ENCODE data around the gene SH3TC2. TPM values are rescaled to one million over a fixed set of nuclear protein-coding genes. Genes with fewer than 3 reads are reported as not detected.

Gene SH3TC2
- total RNA-seq, 4 donors from 2014 or later, result 0.29 to 3.5 (median 2.1) TPM

GRCh38 chr5:148993283-148993936, 69.5 kb downstream of the SH3TC2 start:
- intact Hi-C loops (cut with DNase I; ENCODE audit: low total_unique reads), result no loop called here

GRCh38 chr5:148992265-148992664, 70.6 kb downstream of the SH3TC2 start:
- Histone ChIP-seq H3K36me3 (no peaks in the 10 kb centered on the region), H3K4me1 (no peaks in the 10 kb centered on the region), H3K4me3 (no peak overlapping the region), H3K27ac (no peak overlapping the region), H3K9me3 (no peaks in the 10 kb centered on the region), H3K27me3 (no peaks in the 10 kb centered on the region)
- intact Hi-C loops (cut with DNase I; ENCODE audit: low total_unique reads), result no loop called here
- TF ChIP-seq CTCF (IDR thresholded peaks at IDR 0.05) (no peak), POLR2A (IDR thresholded peaks at IDR 0.05) (no peak)
- DNase-seq, result no peak

More at GRCh38 chr5:148993283-148993936, 69.5 kb downstream of the SH3TC2 start:
- no peaks in the 10 kb centered on the region for H3K9me3 ChIP-seq
- H3K4me3 ChIP-seq, result no peak overlapping the region
- H3K36me3 ChIP-seq, result no peaks in the 10 kb centered on the region
- TF ChIP-seq POLR2A (IDR thresholded peaks at IDR 0.05) (no peak), CTCF (IDR thresholded peaks at IDR 0.05) (no peak)
- H3K27me3 ChIP-seq, result no peaks in the 10 kb centered on the region
- no peak overlapping the region for H3K27ac ChIP-seq
- no peaks in the 10 kb centered on the region for H3K4me1 ChIP-seq
- no peak for DNase-seq

- Histone ChIP-seq H3K36me3 (no peaks in the 10 kb centered on the region), H3K27me3 (no peaks in the 10 kb centered on the region), H3K4me1 (no peaks in the 10 kb centered on the region), H3K4me3 (no peak overlapping the region), H3K27ac (no peak overlapping the region), H3K9me3 (no peaks in the 10 kb centered on the region)
- DNase-seq, result no peak
- intact Hi-C loops (cut with DNase I; ENCODE audit: low total_unique reads), result no loop called here
- no peak for TF ChIP-seq POLR2A (IDR thresholded peaks at IDR 0.05)
Observed at GRCh38 chr5:148991566-148991965, 71.3 kb downstream of the SH3TC2 start.

GRCh38 chr5:148990817-148991216, 72.0 kb downstream of the SH3TC2 start:
- DNase-seq, result no peak
- intact Hi-C loops (cut with DNase I; ENCODE audit: low total_unique reads), result no loop called here
- Histone ChIP-seq H3K36me3 (no peaks in the 10 kb centered on the region), H3K9me3 (no peaks in the 10 kb centered on the region), H3K27ac (no peak overlapping the region), H3K4me3 (no peak overlapping the region), H3K4me1 (no peaks in the 10 kb centered on the region), H3K27me3 (no peaks in the 10 kb centered on the region)
- TF ChIP-seq POLR2A (IDR thresholded peaks at IDR 0.05) (no peak), CTCF (IDR thresholded peaks at IDR 0.05) (no peak)

GRCh38 chr5:148989567-148989966, 73.3 kb downstream of the SH3TC2 start:
- no peaks in the 10 kb centered on the region for H3K4me1 ChIP-seq
- no peak for TF ChIP-seq CTCF (IDR thresholded peaks at IDR 0.05)
- TF ChIP-seq POLR2A (IDR thresholded peaks at IDR 0.05), result no peak
- H3K36me3 ChIP-seq, result no peaks in the 10 kb centered on the region
- intact Hi-C loops (cut with DNase I; ENCODE audit: low total_unique reads), result no loop called here
- no peak overlapping the region for H3K27ac ChIP-seq
- DNase-seq, result no peak
- no peak overlapping the region for H3K4me3 ChIP-seq
- H3K9me3 ChIP-seq, result no peaks in the 10 kb centered on the region
- H3K27me3 ChIP-seq, result no peaks in the 10 kb centered on the region

GRCh38 chr5:148988328-148988727, 74.5 kb downstream of the SH3TC2 start:
- Histone ChIP-seq H3K4me3 (no peak overlapping the region), H3K27ac (no peak overlapping the region), H3K27me3 (no peaks in the 10 kb centered on the region), H3K9me3 (no peaks in the 10 kb centered on the region), H3K36me3 (no peaks in the 10 kb centered on the region), H3K4me1 (no peaks in the 10 kb centered on the region)
- no peak for TF ChIP-seq POLR2A (IDR thresholded peaks at IDR 0.05)
- TF ChIP-seq CTCF (IDR thresholded peaks at IDR 0.05), result no peak
- no peak for DNase-seq
- intact Hi-C loops (cut with DNase I; ENCODE audit: low total_unique reads), result no loop called here
